A549 (cell line): ENCODE results near the gene CDYL. TPM values are rescaled to one million over a fixed set of nuclear protein-coding genes. Genes with fewer than 3 reads are reported as not detected.

Source experiments
- ATAC-seq, 2 experiments: fragments of 200-7000 bp in 1 of 2; fragments of >200 bp in 1 of 2; cut with Nextera tagmentation in 1 of 2; cut with Tn5 transposase in 1 of 2; 3 replicates each; pipeline versions ENCODE4 v1.8.0 to v1.9.1; 2018 to 2020; ENCODE audit warnings: mild to moderate bottlenecking in 1 of 2, moderate library complexity in 1 of 2
- CTCF ChIA-PET: fragments of 300-600 bp; sonication (Branson Sonifier 250); formaldehyde crosslinking; extraction: SDS; loops from one replicate; lab custom pipeline; 2021; ENCODE audit warnings: antibody characterized with exemption, inconsistent platforms; lab: Yijun Ruan, JAX
- POLR2A ChIA-PET: fragments of 350-600 bp; formaldehyde crosslinking; extraction: SDS; loops from one replicate; lab custom pipeline; 2021; ENCODE audit warnings: antibody characterized with exemption, inconsistent platforms; lab: Yijun Ruan, JAX
- DNase-seq, 2 experiments: peaks; one replicate each; pipeline versions ENCODE4 v3.0.0 to v3.0.0-alpha.2; 2011 to 2016; ENCODE audit warnings: low read depth in 1 of 2, low spot score in 1 of 2
- FAIRE-seq: peaks from 2 replicates; lab custom pipeline; 2011; peaks lifted over from hg19 to GRCh38; lab: Jason Lieb, UNC
- H3K27ac ChIP-seq, 2 experiments: fragments of >200 bp; sonication (Bioruptor Twin); formaldehyde crosslinking; 3 replicates each; pipeline ENCODE4 v1.5.1; 2016 to 2017
- H3K4me1 ChIP-seq: fragments of >200 bp; sonication (Bioruptor Twin); formaldehyde crosslinking; 3 replicates; pipeline ENCODE4 v1.6.1; 2016
- H3K4me2 ChIP-seq: fragments of >200 bp; sonication (Bioruptor Twin); formaldehyde crosslinking; 3 replicates; pipeline ENCODE4 v1.6.1; 2016
- H3K4me3 ChIP-seq: fragments of >200 bp; sonication (Bioruptor Twin); formaldehyde crosslinking; 3 replicates; pipeline ENCODE4 v1.5.1; 2016
- H3K9me3 ChIP-seq: fragments of >200 bp; sonication (Bioruptor Twin); formaldehyde crosslinking; 3 replicates; pipeline ENCODE4 v1.6.1; 2016
- ATOH8 ChIP-seq: fragments of 250-450 bp; sonication (Bioruptor Pico); IDR thresholded peaks from 2 replicates; pipeline ENCODE4 v1.5.0; 2020; ENCODE audit warnings: low read depth, mild to moderate bottlenecking, moderate library complexity
- CBX8 ChIP-seq: fragments of 200-600 bp; sonication (generic); IDR thresholded peaks from 2 replicates; pipeline ENCODE4 v1.6.1; 2016
- ELK1 ChIP-seq: fragments of 150-350 bp; IDR thresholded peaks from 2 replicates; pipeline ENCODE4 v1.6.1; 2014; ENCODE audit warnings: low read depth, mild to moderate bottlenecking, low read length
- ESRRA ChIP-seq: fragments of 150-350 bp; IDR thresholded peaks from 2 replicates; pipeline ENCODE4 v1.6.1; 2014; ENCODE audit warnings: mild to moderate bottlenecking, low read length, borderline replicate concordance
- GATA3 ChIP-seq: IDR thresholded peaks from 2 replicates; pipeline ENCODE4 v1.6.1; 2012; ENCODE audit warnings: borderline replicate concordance
- HES2 ChIP-seq: fragments of >200 bp; sonication (Bioruptor Twin); formaldehyde crosslinking; IDR thresholded peaks from 2 replicates; pipeline ENCODE4 v1.6.1; 2016
- HEYL ChIP-seq: fragments of 250-450 bp; sonication (Bioruptor Pico); IDR thresholded peaks from 2 replicates; pipeline ENCODE4 v1.8.0; 2021; ENCODE audit warnings: mild to moderate bottlenecking, moderate library complexity
- HOXA7 ChIP-seq: fragments of 250-450 bp; sonication (Bioruptor Pico); IDR thresholded peaks from 2 replicates; pipeline ENCODE4 v1.5.0; 2020; ENCODE audit warnings: mild to moderate bottlenecking, moderate library complexity
- NPAS2 ChIP-seq: fragments of 250-450 bp; sonication (Bioruptor Pico); IDR thresholded peaks from 2 replicates; pipeline ENCODE4 v1.8.0; 2022; ENCODE audit warnings: mild to moderate bottlenecking, moderate library complexity, borderline replicate concordance
- POLR2AphosphoS2 ChIP-seq: conservative IDR thresholded peaks from 2 replicates; pipeline ENCODE4 v1.6.1; 2012; ENCODE audit warnings: low read length, improper control_type of control experiment, inconsistent platforms
- RFX5 ChIP-seq: fragments of 450-650 bp; IDR thresholded peaks from 2 replicates; pipeline ENCODE4 v1.7.1; 2014; ENCODE audit warnings: antibody characterized with exemption, mild to moderate bottlenecking, moderate library complexity
- SMC3 ChIP-seq: fragments of >200 bp; sonication (Bioruptor Twin); formaldehyde crosslinking; IDR thresholded peaks from 3 replicates; pipeline ENCODE4 v1.6.1; 2018; ENCODE audit warnings: inconsistent platforms
- USF2 ChIP-seq: fragments of 450-650 bp; IDR thresholded peaks from 2 replicates; pipeline ENCODE4 v1.6.1; 2014; ENCODE audit warnings: antibody characterized with exemption
- ZSCAN20 ChIP-seq: fragments of 250-450 bp; sonication (Bioruptor Pico); IDR thresholded peaks from 2 replicates; pipeline ENCODE4 v1.8.0; 2022; ENCODE audit warnings: mild to moderate bottlenecking, moderate library complexity
- WGBS: methylation state at CpG from one replicate; pipeline ENCODE4 v1.1.6; 2017; ENCODE audit errors: missing lambda C conversion rate; 5-methylcytosine and 5-hydroxymethylcytosine counted together
- polyA plus RNA-seq, 4 experiments: library from polyadenylated mRNA; depleted of rRNA in 3 of 4; stranded (reverse); fragments of >200 nt; fragmentation: RNase III in 1 of 4; extraction: RNeasy Plus Mini Kit Qiagen cat#74134 plus additional on column Dnase treatment in 1 of 4; gene quantifications; 2 replicates in 3 of 4; 3 replicates in 1 of 4; pipeline ENCODE4 v1.2.3, GENCODE V29; 2011 to 2017

CDYL gene
- polyA plus RNA-seq, 2 of the 4 experiments (the other 2 are of a cell fraction) = 18.6 to 42.7 TPM

- H3K4me2 ChIP-seq = no peak overlapping the region
- no peak overlapping the region for H3K27ac ChIP-seq
- H3K4me3 ChIP-seq = no peak overlapping the region
- ATAC-seq (no peak), DNase-seq (no peak), FAIRE-seq (no peak)
- POLR2A ChIA-PET = no interaction called here
- CTCF ChIA-PET = interaction anchor here (0.6 kb wide), 1 partner anchor 1275 kb away, joined by 4 read pairs; no protein-coding TSS in a partner anchor
- no peaks in the 10 kb centered on the region for H3K9me3 ChIP-seq
- no peak for TF ChIP-seq HEYL (CRISPR knock-in tag)
- WGBS = 85% methylated on average over 13 of the region's 13 CpGs
- H3K4me1 ChIP-seq = no peaks in the 10 kb centered on the region
These were observed 197.2 kb downstream of the CDYL start for GRCh38 chr6:4973415-4973814.

GRCh38 chr6:4973982-4974745 is 198.0 kb downstream of the CDYL start:
- ATAC-seq (no peak), FAIRE-seq (no peak), DNase-seq (no peak)
- TF ChIP-seq RFX5 = no peak
- no peak for TF ChIP-seq ZSCAN20 (CRISPR knock-in tag)
- TF ChIP-seq ESRRA = no peak
- no peak for TF ChIP-seq POLR2AphosphoS2
- no peak for TF ChIP-seq ATOH8 (CRISPR knock-in tag)
- TF ChIP-seq SMC3 = no peak
- TF ChIP-seq CBX8 = no peak
- TF ChIP-seq NPAS2 (CRISPR knock-in tag) = no peak
- no peak for TF ChIP-seq GATA3
- no peak for TF ChIP-seq HOXA7 (CRISPR knock-in tag)
- Histone ChIP-seq H3K4me2 (no peak overlapping the region), H3K4me1 (no peaks in the 10 kb centered on the region), H3K27ac (no peak overlapping the region), H3K4me3 (no peak overlapping the region), H3K9me3 (peaks cover 2% of the 10 kb centered on the region; the same call in 1 of the 3 replicates)
- POLR2A ChIA-PET = no interaction called here
- 67% methylated on average over 14 of the region's 14 CpGs for WGBS
- CTCF ChIA-PET = interaction anchor here (0.6 kb wide), 1 partner anchor 1274 kb away, joined by 4 read pairs; no protein-coding TSS in a partner anchor

- no peak for FAIRE-seq
- H3K4me2 ChIP-seq = no peak overlapping the region
These were observed 198.8 kb downstream of the CDYL start for GRCh38 chr6:4974962-4975361.

More at GRCh38 chr6:4974962-4975361, 198.8 kb downstream of the CDYL start:
- DNase-seq (no peak), ATAC-seq (no peak)
- POLR2A ChIA-PET = no interaction called here
- H3K4me3 ChIP-seq = no peak overlapping the region
- H3K9me3 ChIP-seq = peaks cover 6% of the 10 kb centered on the region; the same call in 1 of the 3 replicates
- 62% methylated on average over 8 of the region's 8 CpGs for WGBS
- no peaks in the 10 kb centered on the region for H3K4me1 ChIP-seq
- CTCF ChIA-PET = no interaction called here
- TF ChIP-seq USF2 = no peak
- no peak for TF ChIP-seq CBX8
- no peak for TF ChIP-seq HES2
- TF ChIP-seq ELK1 = no peak
- TF ChIP-seq, all 56 proteins: peak for 0
- no peak overlapping the region for H3K27ac ChIP-seq
